Measurements from ENCODE around the gene AGBL5. TPM values are rescaled to one million over a fixed set of nuclear protein-coding genes. Genes with fewer than 3 reads are reported as not detected.
A peak's percentile ranks its signal among the peaks of the same experiment; 100 is the strongest.

AGBL5 gene
- total and polyA plus RNA-seq, 9 of the 15 experiments (the other 6 are each of a cell fraction or from before 2014, with no cell fraction given) = 3.3 to 52.7 (median 26.2) TPM

- TF ChIP-seq ATF3 (IDR thresholded peaks at IDR 0.05) = peak; percentile 76
- no peak for TF ChIP-seq ATF3 (CRISPR knock-in tag; conservative IDR thresholded peaks at IDR 0.05)
- TF ChIP-seq ZBTB40 (IDR thresholded peaks at IDR 0.05) = no peak
- no peak for TF ChIP-seq ZBTB40 (CRISPR knock-in tag; IDR thresholded peaks at IDR 0.05)
- TF ChIP-seq L3MBTL2 (IDR thresholded peaks at IDR 0.05) = peak; percentile 54
- TF ChIP-seq PHF20 (IDR thresholded peaks at IDR 0.05; ENCODE audit: partially characterized antibody) = no peak
- peak; percentile 79 for TF ChIP-seq FOSL1 (tag; conservative IDR thresholded peaks at IDR 0.05)
- TF ChIP-seq ZNF583 (CRISPR knock-in tag; IDR thresholded peaks at IDR 0.05) = peak; percentile 36; the same call in 1 of the 2 replicates
- no peak for TF ChIP-seq MAFG (tag; conservative IDR thresholded peaks at IDR 0.05)
- no peak for TF ChIP-seq MBD1 (CRISPR knock-in tag; IDR thresholded peaks at IDR 0.05)
- TF ChIP-seq BRF2 (IDR thresholded peaks at IDR 0.05; ENCODE audit: borderline replicate concordance, insufficient read depth, insufficient read length) = no peak
- no peak for TF ChIP-seq TAF1 (IDR thresholded peaks at IDR 0.05; ENCODE audit: control insufficient read depth, extremely low read depth, insufficient read depth, low read length, severe bottlenecking)
- TF ChIP-seq HOMEZ (CRISPR knock-in tag; IDR thresholded peaks at IDR 0.05) = no peak
- no peak for TF ChIP-seq MCM5 (IDR thresholded peaks at IDR 0.05; ENCODE audit: low read depth)
- no peak for TF ChIP-seq TARDBP (IDR thresholded peaks at IDR 0.05)
Measured at GRCh38 chr2:27003857-27004256, 47.6 kb upstream of the AGBL5 start (continued).
